Measurements from ENCODE around the gene RFNG. TPM values are rescaled to one million over a fixed set of nuclear protein-coding genes. Genes with fewer than 3 reads are reported as not detected.

RFNG gene
- polyA plus RNA-seq, 1 experiment = 11.8 TPM

- no peak for TF ChIP-seq CTCF (IDR thresholded peaks at IDR 0.05; ENCODE audit: low read depth, low read length)
- CTCF ChIA-PET = no interaction called here
- H3K9me3 ChIP-seq (ENCODE audit: control insufficient read depth, insufficient read depth, low read length) = no peaks in the 10 kb centered on the region; the same call in 1 of the 2 replicates
- peak overlapping the region; percentile 76 for H3K4me3 ChIP-seq (ENCODE audit: low read depth, low read length)
- H3K27ac ChIP-seq (ENCODE audit: low read depth, low read length) = peak overlapping the region; percentile 11
- no peak for DNase-seq (ENCODE audit: low read depth, low spot score)
- no peaks in the 10 kb centered on the region for H3K27me3 ChIP-seq (ENCODE audit: control insufficient read depth, insufficient read depth, low read length)
- POLR2A ChIA-PET = interaction anchor here (0.7 to 1.1 kb wide), 3 partner anchors 10 to 33 kb away, joined by 3 to 5 read pairs (median 3); partner anchors contain the start of gene FASN
These were observed 13.6 kb upstream of the RFNG start for GRCh38 chr17:82065193-82065637.

- peak overlapping the region; percentile 76 for H3K4me3 ChIP-seq (ENCODE audit: low read depth, low read length)
- DNase-seq (ENCODE audit: low read depth, low spot score) = no peak
- ChIA-PET CTCF (no interaction called here), POLR2A (interaction anchor here (0.7 to 1.1 kb wide), 3 partner anchors 9 to 34 kb away, joined by 3 to 5 read pairs (median 3); partner anchors contain the start of gene FASN)
- no peak for TF ChIP-seq CTCF (IDR thresholded peaks at IDR 0.05; ENCODE audit: low read depth, low read length)
- no peak overlapping the region for H3K27ac ChIP-seq (ENCODE audit: low read depth, low read length)
- H3K9me3 ChIP-seq (ENCODE audit: control insufficient read depth, insufficient read depth, low read length) = no peaks in the 10 kb centered on the region; the same call in 1 of the 2 replicates
- no peaks in the 10 kb centered on the region for H3K27me3 ChIP-seq (ENCODE audit: control insufficient read depth, insufficient read depth, low read length)
These were observed 13.0 kb upstream of the RFNG start for GRCh38 chr17:82064433-82065192.

GRCh38 chr17:82063424-82064415, 12.1 kb upstream of the RFNG start:
- DNase-seq (ENCODE audit: low read depth, low spot score) = no peak
- TF ChIP-seq CTCF (IDR thresholded peaks at IDR 0.05; ENCODE audit: low read depth, low read length) = no peak
- ChIA-PET CTCF (no interaction called here), POLR2A (no interaction called here)
- H3K27me3 ChIP-seq (ENCODE audit: control insufficient read depth, insufficient read depth, low read length) = no peaks in the 10 kb centered on the region
- H3K4me3 ChIP-seq (ENCODE audit: low read depth, low read length) = no peak overlapping the region
- no peaks in the 10 kb centered on the region; the same call in 1 of the 2 replicates for H3K9me3 ChIP-seq (ENCODE audit: control insufficient read depth, insufficient read depth, low read length)
- H3K27ac ChIP-seq (ENCODE audit: low read depth, low read length) = no peak overlapping the region

- DNase-seq (ENCODE audit: low read depth, low spot score) = no peak
- CTCF ChIA-PET = no interaction called here
- TF ChIP-seq CTCF (IDR thresholded peaks at IDR 0.05; ENCODE audit: low read depth, low read length) = no peak
These were observed 11.4 kb upstream of the RFNG start for GRCh38 chr17:82062984-82063368.

More at GRCh38 chr17:82062984-82063368, 11.4 kb upstream of the RFNG start:
- Histone ChIP-seq H3K9me3 (ENCODE audit: control insufficient read depth, insufficient read depth, low read length) (no peaks in the 10 kb centered on the region; the same call in 1 of the 2 replicates), H3K27me3 (ENCODE audit: control insufficient read depth, insufficient read depth, low read length) (no peaks in the 10 kb centered on the region), H3K27ac (ENCODE audit: low read depth, low read length) (no peak overlapping the region), H3K4me3 (ENCODE audit: low read depth, low read length) (no peak overlapping the region)
- POLR2A ChIA-PET = interaction anchor here (0.6 kb wide), 1 partner anchor 25 kb away, joined by 3 read pairs; the partner anchor contains the start of gene DCXR
